GM20000 (cell line): ENCODE results near the gene MORN5.

Experiments
- DNase-seq: peaks from one replicate; pipeline ENCODE4 v3.0.0; 2012; ENCODE audit warnings: low spot score
- CTCF ChIP-seq: IDR thresholded peaks from 2 replicates; pipeline ENCODE4 v1.5.1; 2012; ENCODE audit warnings: mild to moderate bottlenecking, control low read depth; ENCODE audit errors: extremely low read depth, missing control alignments

MORN5 gene

DNA sequence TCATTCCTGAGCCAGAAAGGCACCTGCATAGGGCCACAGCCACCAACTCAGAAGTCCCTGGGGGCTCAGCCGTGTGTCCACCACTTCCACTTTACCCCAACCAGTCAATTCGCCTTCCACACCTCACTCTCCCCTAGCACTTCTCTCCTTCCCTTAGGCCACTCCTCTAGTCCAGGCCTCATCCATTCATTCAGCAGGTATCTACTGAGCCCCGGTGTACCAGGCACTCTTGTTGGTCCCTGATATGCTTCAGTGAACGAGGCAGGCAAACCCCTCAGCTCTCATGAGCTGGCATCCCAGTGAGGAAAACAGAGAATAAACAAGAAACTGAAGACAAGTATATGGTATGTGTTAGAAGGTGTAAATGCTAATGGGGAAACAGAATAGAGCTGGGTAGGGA lies 28.9 kb upstream of the MORN5 start:
- no peak for TF ChIP-seq CTCF
- no peak for DNase-seq

DNA sequence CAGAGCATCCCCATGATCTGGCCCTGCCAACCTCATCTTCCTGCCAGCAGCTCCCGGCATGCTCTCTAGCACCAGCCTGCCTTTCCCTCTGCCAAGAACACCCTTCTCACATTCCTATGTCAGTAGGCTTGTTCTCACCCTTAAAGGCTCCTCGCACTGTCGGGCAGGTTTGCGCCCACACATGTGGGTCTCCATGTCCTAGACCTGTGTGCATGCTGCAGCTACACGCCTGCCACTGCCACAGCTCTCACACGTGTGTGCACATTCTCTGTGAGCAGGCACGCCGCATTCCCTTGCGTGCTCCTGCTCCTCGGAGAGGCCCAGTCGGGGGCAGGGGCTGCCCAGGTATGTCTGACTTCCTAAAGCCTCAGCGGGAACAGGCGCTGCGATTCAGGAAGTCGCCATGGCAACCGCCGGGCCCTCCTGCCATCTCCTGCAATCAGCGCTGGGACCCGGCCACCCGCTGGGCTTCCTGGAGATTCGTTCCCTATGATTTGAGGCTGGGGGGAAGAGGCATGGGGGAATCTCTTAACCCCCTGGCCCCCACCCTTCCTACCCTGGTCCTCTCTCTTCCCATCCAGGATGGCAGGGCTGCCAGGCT lies 28.2 kb upstream of the MORN5 start:
- DNase-seq, result no peak
- TF ChIP-seq CTCF, result no peak

DNA sequence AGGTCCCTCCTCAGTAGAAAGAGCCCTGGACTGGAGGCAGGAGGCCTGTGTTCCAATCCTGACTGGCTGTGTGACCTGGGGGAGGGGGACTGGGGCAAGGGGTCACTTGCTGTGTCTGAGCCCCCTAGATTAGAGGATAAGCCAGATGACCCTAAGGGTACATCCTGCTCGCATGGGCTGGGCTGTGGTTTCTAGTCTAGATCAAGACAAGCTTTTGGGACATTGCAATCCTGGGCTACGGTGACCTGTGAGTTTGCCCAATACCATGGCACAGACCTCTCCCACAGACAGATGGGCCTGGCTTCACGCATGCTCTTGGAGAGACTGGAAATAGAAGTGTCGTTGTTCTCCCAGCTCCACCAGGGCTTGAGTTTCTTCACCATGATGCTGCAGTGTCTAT lies 27.2 kb upstream of the MORN5 start:
- no peak for DNase-seq
- TF ChIP-seq CTCF, result no peak

- no peak for TF ChIP-seq CTCF
- no peak for DNase-seq
These were observed 26.3 kb upstream of the MORN5 start for GRCh38 chr9:122133263-122133983.

- DNase-seq, result no peak
- TF ChIP-seq CTCF, result no peak
These were observed 25.6 kb upstream of the MORN5 start for GRCh38 chr9:122133984-122134535.

GRCh38 chr9:122134822-122135528 lies 24.7 kb upstream of the MORN5 start:
- no peak for DNase-seq
- no peak for TF ChIP-seq CTCF

DNA sequence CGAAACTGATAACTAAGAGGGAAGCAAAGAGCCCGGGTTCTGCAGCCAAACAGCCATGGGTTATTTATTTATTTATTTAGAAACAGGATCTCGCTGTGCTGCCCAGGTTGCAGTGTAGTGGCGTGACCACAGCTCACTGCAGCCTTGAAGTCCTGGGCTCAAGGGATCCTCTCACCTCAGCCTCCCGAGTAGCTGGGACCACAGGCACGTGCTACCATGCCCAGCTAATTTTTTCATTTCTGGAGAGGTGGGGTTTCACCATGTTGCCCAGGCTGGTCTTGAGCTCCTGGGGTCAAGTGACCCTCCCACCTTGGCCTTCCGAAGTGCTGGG lies 24.2 kb upstream of the MORN5 start:
- no peak for TF ChIP-seq CTCF
- DNase-seq, result no peak
